NB4 (cell line): ENCODE data around the gene HOXC10.

Source experiments
- DNase-seq: peaks from one replicate; pipeline ENCODE4 v3.0.0; 2010; ENCODE audit warnings: low read depth
- H3K4me3 ChIP-seq: one replicate; pipeline ENCODE4 v1.5.1; 2011; ENCODE audit warnings: mild to moderate bottlenecking, low read depth, low read length, moderate library complexity
- CTCF ChIP-seq: IDR thresholded peaks from one replicate; pipeline ENCODE4 v1.5.1; 2012; ENCODE audit warnings: low read depth, low read length
- MAX ChIP-seq: IDR thresholded peaks from 2 replicates; pipeline ENCODE4 v1.6.1; 2011; ENCODE audit warnings: low read depth, low read length
- MYC ChIP-seq: IDR thresholded peaks from 2 replicates; pipeline ENCODE4 v1.6.1; 2011; ENCODE audit warnings: low read depth, low read length
- POLR2A ChIP-seq: IDR thresholded peaks from 2 replicates; pipeline ENCODE4 v1.6.1; 2011; ENCODE audit warnings: mild to moderate bottlenecking; ENCODE audit not compliant: insufficient read length; ENCODE audit errors: extremely low read depth

The HOXC10 gene

GRCh38 chr12:53939141-53940108 lies 45.5 kb upstream of the HOXC10 start:
- DNase-seq: no peak
- no peak overlapping the region for H3K4me3 ChIP-seq
- no peak for TF ChIP-seq CTCF
- no peak for TF ChIP-seq MAX
- no peak for TF ChIP-seq MYC
- TF ChIP-seq POLR2A: no peak

GRCh38 chr12:53940443-53941014 lies 44.4 kb upstream of the HOXC10 start:
- H3K4me3 ChIP-seq: no peak overlapping the region
- TF ChIP-seq POLR2A (no peak), CTCF (no peak), MAX (no peak), MYC (no peak)
- no peak for DNase-seq

GRCh38 chr12:53941187-53941586 lies 43.8 kb upstream of the HOXC10 start:
- H3K4me3 ChIP-seq: no peak overlapping the region
- TF ChIP-seq MAX (no peak), MYC (no peak), CTCF (no peak), POLR2A (no peak)
- no peak for DNase-seq

- TF ChIP-seq CTCF (no peak), POLR2A (no peak), MAX (no peak), MYC (no peak)
- DNase-seq: no peak
- no peak overlapping the region for H3K4me3 ChIP-seq
Observed at GRCh38 chr12:53941750-53942149, 43.2 kb upstream of the HOXC10 start.

GRCh38 chr12:53942467-53942997 lies 42.4 kb upstream of the HOXC10 start:
- no peak overlapping the region for H3K4me3 ChIP-seq
- TF ChIP-seq MAX: no peak
- no peak for TF ChIP-seq CTCF
- TF ChIP-seq POLR2A: no peak
- no peak for TF ChIP-seq MYC
- DNase-seq: no peak
